ENCODE results near the gene MAFB. TPM values are rescaled to one million over a fixed set of nuclear protein-coding genes. Genes with fewer than 3 reads are reported as not detected.

Gene MAFB
- total RNA-seq, 1 experiment from 2014 or later, result 0.88 TPM

DNA sequence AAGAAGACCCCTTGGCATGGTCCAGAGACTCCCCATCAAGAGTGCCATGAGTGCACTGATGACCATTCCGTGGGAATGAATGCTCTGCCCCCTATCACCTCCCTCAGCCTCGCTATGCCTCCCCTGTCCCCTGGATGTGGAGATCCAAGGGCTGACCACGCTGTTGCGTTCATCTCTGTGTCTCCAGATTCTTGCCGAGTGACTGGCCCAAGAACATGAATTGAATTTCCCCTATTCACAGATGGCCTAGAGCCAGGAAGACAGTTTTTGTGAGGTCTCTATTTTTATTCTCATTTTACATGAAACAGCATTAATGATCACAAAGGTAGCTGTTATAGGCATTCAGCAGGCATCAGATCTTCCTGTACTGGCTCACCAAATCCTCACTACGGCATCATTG, 33.6 kb downstream of the MAFB start:
- no peaks in the 10 kb centered on the region for H3K4me1 Mint-ChIP-seq (ENCODE audit: low read depth, unreplicated experiment)
- intact Hi-C loops (cut with micrococcal nuclease; ENCODE audit: unreplicated experiment), result no loop called here
- H3K27ac Mint-ChIP-seq (ENCODE audit: unreplicated experiment), result no peak overlapping the region
- no peaks in the 10 kb centered on the region for H3K36me3 Mint-ChIP-seq (ENCODE audit: insufficient read depth, unreplicated experiment)
- BruUV-seq (replicated peaks), result no TSS peak
- Histone ChIP-seq H3K9me3 (no peaks in the 10 kb centered on the region), H3K4me3 (ENCODE audit: low read depth, low read length) (no peak overlapping the region), H3K36me3 (ENCODE audit: control insufficient read depth, insufficient read depth, low read length) (no peaks in the 10 kb centered on the region), H3K27me3 (replicated peaks; ENCODE audit: control insufficient read depth, insufficient read depth, low read length) (no peaks in the 10 kb centered on the region), H3K4me1 (no peaks in the 10 kb centered on the region)
- TF ChIP-seq, protein P1, sequence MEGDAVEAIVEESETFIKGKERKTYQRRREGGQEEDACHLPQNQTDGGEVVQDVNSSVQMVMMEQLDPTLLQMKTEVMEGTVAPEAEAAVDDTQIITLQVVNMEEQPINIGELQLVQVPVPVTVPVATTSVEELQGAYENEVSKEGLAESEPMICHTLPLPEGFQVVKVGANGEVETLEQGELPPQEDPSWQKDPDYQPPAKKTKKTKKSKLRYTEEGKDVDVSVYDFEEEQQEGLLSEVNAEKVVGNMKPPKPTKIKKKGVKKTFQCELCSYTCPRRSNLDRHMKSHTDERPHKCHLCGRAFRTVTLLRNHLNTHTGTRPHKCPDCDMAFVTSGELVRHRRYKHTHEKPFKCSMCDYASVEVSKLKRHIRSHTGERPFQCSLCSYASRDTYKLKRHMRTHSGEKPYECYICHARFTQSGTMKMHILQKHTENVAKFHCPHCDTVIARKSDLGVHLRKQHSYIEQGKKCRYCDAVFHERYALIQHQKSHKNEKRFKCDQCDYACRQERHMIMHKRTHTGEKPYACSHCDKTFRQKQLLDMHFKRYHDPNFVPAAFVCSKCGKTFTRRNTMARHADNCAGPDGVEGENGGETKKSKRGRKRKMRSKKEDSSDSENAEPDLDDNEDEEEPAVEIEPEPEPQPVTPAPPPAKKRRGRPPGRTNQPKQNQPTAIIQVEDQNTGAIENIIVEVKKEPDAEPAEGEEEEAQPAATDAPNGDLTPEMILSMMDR (IDR thresholded peaks at IDR 0.05; ENCODE audit: insufficient read depth in 1 of 2, low read depth in 1 of 2, low read length in 1 of 2, severe bottlenecking in 1 of 2, unreplicated experiment in 1 of 2), result no peak
- no peak for DNase-seq
- POLR2A ChIA-PET, result no interaction called here
- H3K27me3 Mint-ChIP-seq (ENCODE audit: insufficient read depth, unreplicated experiment), result peaks cover 7% of the 10 kb centered on the region
- no peak overlapping the region for H3K4me3 Mint-ChIP-seq (ENCODE audit: unreplicated experiment)
- CTCF ChIA-PET, result no interaction called here
- no peaks in the 10 kb centered on the region for H3K9me3 Mint-ChIP-seq (ENCODE audit: unreplicated experiment)

DNA sequence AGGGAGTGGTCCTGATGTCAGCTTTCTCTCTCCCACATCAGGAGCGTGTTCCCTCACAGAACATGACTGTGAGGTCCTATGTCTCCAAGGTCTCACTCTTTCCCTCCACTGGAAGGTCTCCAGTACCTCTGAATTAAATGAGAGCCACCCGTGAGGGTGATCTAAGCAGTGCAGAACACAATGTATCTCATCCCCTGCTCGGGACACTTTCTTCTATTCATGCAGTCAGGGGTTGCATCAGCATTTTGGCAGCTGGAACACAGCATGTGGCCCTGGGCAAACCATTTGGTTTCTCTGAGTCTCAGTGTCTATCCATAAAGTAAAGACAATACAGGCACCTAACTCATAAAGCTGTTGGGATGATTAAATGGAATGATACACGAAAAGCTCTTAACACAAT, 34.2 kb downstream of the MAFB start:
- ChIA-PET POLR2A (no interaction called here), CTCF (no interaction called here)
- Mint-ChIP-seq H3K4me1 (ENCODE audit: low read depth, unreplicated experiment) (no peaks in the 10 kb centered on the region), H3K9me3 (ENCODE audit: unreplicated experiment) (no peaks in the 10 kb centered on the region), H3K27me3 (ENCODE audit: insufficient read depth, unreplicated experiment) (peaks cover 7% of the 10 kb centered on the region), H3K36me3 (ENCODE audit: insufficient read depth, unreplicated experiment) (no peaks in the 10 kb centered on the region), H3K4me3 (ENCODE audit: unreplicated experiment) (no peak overlapping the region), H3K27ac (ENCODE audit: unreplicated experiment) (no peak overlapping the region)
- no TSS peak for BruUV-seq (replicated peaks)
- TF ChIP-seq, protein P1 (IDR thresholded peaks at IDR 0.05; ENCODE audit: insufficient read depth in 1 of 2, low read depth in 1 of 2, low read length in 1 of 2, severe bottlenecking in 1 of 2, unreplicated experiment in 1 of 2), result no peak
- intact Hi-C loops (cut with micrococcal nuclease; ENCODE audit: unreplicated experiment), result no loop called here
- Histone ChIP-seq H3K27me3 (replicated peaks; ENCODE audit: control insufficient read depth, insufficient read depth, low read length) (no peaks in the 10 kb centered on the region), H3K4me3 (ENCODE audit: low read depth, low read length) (no peak overlapping the region), H3K36me3 (ENCODE audit: control insufficient read depth, insufficient read depth, low read length) (no peaks in the 10 kb centered on the region), H3K4me1 (no peaks in the 10 kb centered on the region), H3K9me3 (no peaks in the 10 kb centered on the region)
- DNase-seq, result no peak

DNA sequence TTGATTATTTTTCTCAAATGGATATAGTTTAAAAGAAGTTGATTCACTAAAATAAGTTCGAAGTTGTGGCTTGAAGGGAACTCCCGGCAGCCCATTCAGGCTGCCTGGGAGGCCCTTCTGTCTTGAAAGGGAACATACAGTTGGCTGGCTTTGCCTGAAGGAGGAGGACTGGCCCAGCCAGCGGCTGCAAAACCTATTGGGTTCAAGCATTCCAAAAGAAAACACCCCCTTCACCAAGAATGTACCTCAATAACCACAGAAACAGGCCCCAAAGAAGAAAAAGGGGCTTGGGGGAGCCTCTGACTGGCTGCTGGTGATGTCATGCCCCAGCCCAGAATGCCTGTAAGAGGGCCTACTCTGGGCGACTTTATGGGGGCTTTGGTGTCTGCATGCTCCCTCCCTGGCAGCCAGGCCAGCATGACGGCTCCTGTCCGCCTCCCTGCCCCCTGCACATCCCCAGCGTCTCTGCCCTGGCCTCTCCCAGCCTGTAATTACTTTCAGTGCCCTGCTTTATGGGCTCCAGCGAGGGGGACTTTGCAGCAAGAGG, 36.5 kb downstream of the MAFB start:
- no peaks in the 10 kb centered on the region for H3K9me3 Mint-ChIP-seq (ENCODE audit: unreplicated experiment)
- intact Hi-C loops (cut with micrococcal nuclease; ENCODE audit: unreplicated experiment), result no loop called here
- POLR2A ChIA-PET, result no interaction called here
- Histone ChIP-seq H3K9me3 (no peaks in the 10 kb centered on the region), H3K4me3 (ENCODE audit: low read depth, low read length) (no peak overlapping the region), H3K27me3 (replicated peaks; ENCODE audit: control insufficient read depth, insufficient read depth, low read length) (no peaks in the 10 kb centered on the region; the same call in 1 of the 2 replicates), H3K4me1 (no peaks in the 10 kb centered on the region), H3K36me3 (ENCODE audit: control insufficient read depth, insufficient read depth, low read length) (no peaks in the 10 kb centered on the region)
- TF ChIP-seq, protein P1 (IDR thresholded peaks at IDR 0.05; ENCODE audit: insufficient read depth in 1 of 2, low read depth in 1 of 2, low read length in 1 of 2, severe bottlenecking in 1 of 2, unreplicated experiment in 1 of 2), result no peak
- BruUV-seq (replicated peaks), result no TSS peak
- no peak for DNase-seq
- no peak overlapping the region for H3K27ac Mint-ChIP-seq (ENCODE audit: unreplicated experiment)
- no peaks in the 10 kb centered on the region for H3K36me3 Mint-ChIP-seq (ENCODE audit: insufficient read depth, unreplicated experiment)
- CTCF ChIA-PET, result no interaction called here
- H3K4me1 Mint-ChIP-seq (ENCODE audit: low read depth, unreplicated experiment), result no peaks in the 10 kb centered on the region
- H3K27me3 Mint-ChIP-seq (ENCODE audit: insufficient read depth, unreplicated experiment), result peaks cover 2% of the 10 kb centered on the region
- no peak overlapping the region for H3K4me3 Mint-ChIP-seq (ENCODE audit: unreplicated experiment)

Data from Caco-2 (cell line).